HepG2 (cell line): ENCODE measurements around the gene QKI.

Source experiments
- CAMTA2 ChIP-seq: sonication (generic); formaldehyde crosslinking; IDR thresholded peaks from 2 replicates; pipeline ENCODE4 v1.4.0; 2020; ENCODE audit warnings: mild to moderate bottlenecking, missing genetic modification reagents, borderline replicate concordance
- CCDC6 ChIP-seq: sonication (generic); formaldehyde crosslinking; IDR thresholded peaks from 2 replicates; pipeline ENCODE4 v1.8.1; 2022; ENCODE audit warnings: mild to moderate bottlenecking, missing genetic modification reagents, moderate library complexity
- NFIC ChIP-seq: IDR thresholded peaks from 2 replicates; pipeline ENCODE4 v1.6.1; 2012; ENCODE audit warnings: mild to moderate bottlenecking, low read length, inconsistent platforms
- POLR2A ChIP-seq, 2 experiments: IDR thresholded peaks; 2 replicates each; pipeline ENCODE4 v1.6.1; 2011; ENCODE audit warnings: low read depth in 2 of 2, low read length in 2 of 2, mild to moderate bottlenecking in 1 of 2, moderate library complexity in 1 of 2; ENCODE audit not compliant: insufficient read depth in 1 of 2
- POLR2AphosphoS5 ChIP-seq: IDR thresholded peaks from 2 replicates; pipeline ENCODE4 v1.6.1; 2012; ENCODE audit warnings: low read depth, low read length
- RAD21 ChIP-seq: fragments of 450-650 bp; formaldehyde crosslinking; IDR thresholded peaks from 2 replicates; pipeline ENCODE4 v1.5.0; 2020; ENCODE audit warnings: mild to moderate bottlenecking

- TF ChIP-seq POLR2AphosphoS5 (no peak), CAMTA2 (no peak), POLR2A (IDR thresholded peaks at IDR 0.05; ENCODE audit: insufficient read depth in 1 of 2, low read depth in 2 of 2, low read length in 2 of 2) (no peak), RAD21 (CRISPR knock-in tag) (no peak), CCDC6 (no peak), NFIC (no peak)
Observed at GRCh38 chr6:163463180-163463579, 48.7 kb downstream of the QKI start.
